Esophagus squamous epithelium (tissue), 5 donors: ENCODE results near the gene B4GAT1. TPM values are rescaled to one million over a fixed set of nuclear protein-coding genes. Genes with fewer than 3 reads are reported as not detected.
A peak's percentile ranks its signal among the peaks of the same experiment; 100 is the strongest.

Experiments
- DNase-seq: peaks from one replicate; lab custom pipeline; 2025; lab: John Stamatoyannopoulos, UW
- H3K27ac ChIP-seq, 4 donors: fragments of 200-600 bp; sonication (generic); one replicate each; pipeline ENCODE4 v1.5.1; 2016 to 2019; ENCODE audit warnings: mild to moderate bottlenecking in 1 of 4
- H3K27me3 ChIP-seq, 4 donors: fragments of 200-600 bp; sonication (generic); 1 replicate in 3 of 4; 2 replicates in 1 of 4; pipeline versions ENCODE4 v1.5.1 to v1.6.0; 2017 to 2021; ENCODE audit warnings: antibody characterized with exemption in 1 of 4
- H3K36me3 ChIP-seq, 3 donors: fragments of 200-600 bp; sonication (generic); one replicate each; pipeline ENCODE4 v1.5.1; 2016 to 2019
- H3K4me1 ChIP-seq, 3 donors: fragments of 200-600 bp; sonication (generic); one replicate each; pipeline ENCODE4 v1.5.1; 2017 to 2019
- H3K4me3 ChIP-seq, 4 donors: fragments of 200-600 bp; sonication (generic); 1 replicate in 3 of 4; 2 replicates in 1 of 4; pipeline ENCODE4 v1.5.1; 2016 to 2019; ENCODE audit warnings: mild to moderate bottlenecking in 2 of 4, moderate library complexity in 1 of 4
- H3K9me3 ChIP-seq, 3 donors: fragments of 200-600 bp; sonication (generic); one replicate each; pipeline ENCODE4 v1.5.1; 2016 to 2019
- POLR2A ChIP-seq, 4 donors: fragments of 450-650 bp; IDR thresholded peaks; one replicate each; pipeline ENCODE4 v1.6.1; 2017; ENCODE audit warnings: antibody characterized with exemption in 4 of 4, mild to moderate bottlenecking in 4 of 4, moderate library complexity in 3 of 4
- WGBS, 2 donors: methylation state at CpG; one replicate each; pipeline ENCODE4 v1.1.5; 2018; 5-methylcytosine and 5-hydroxymethylcytosine counted together
- intact Hi-C: fragments of 100-400 bp; cut with DNase I; formaldehyde crosslinking; loops from one replicate; pipeline ENCODE4 v1.15.0; 2022
- total RNA-seq, 4 donors: library from RNA; depleted of rRNA; stranded (reverse); fragments of >200 nt; gene quantifications; one replicate each; pipeline ENCODE4 v1.1.0, GENCODE V29; 2016
- TF ChIP-seq, protein P1 (sequence below), 6 experiments: fragments of 450-650 bp in 4 of 6; fragments of 200-600 bp in 2 of 6; sonication (generic) in 2 of 6; IDR thresholded peaks; one replicate each; pipeline ENCODE4 v1.5.1; 2016 to 2019; ENCODE audit warnings: antibody characterized with exemption in 6 of 6, mild to moderate bottlenecking in 4 of 6, moderate library complexity in 4 of 6
- donor health status: DM: yes; HTN: yes; CAD: no.

B4GAT1 gene
- total RNA-seq, 4 donors from 2014 or later: 6.8 to 24.0 (median 11.3) TPM

DNA sequence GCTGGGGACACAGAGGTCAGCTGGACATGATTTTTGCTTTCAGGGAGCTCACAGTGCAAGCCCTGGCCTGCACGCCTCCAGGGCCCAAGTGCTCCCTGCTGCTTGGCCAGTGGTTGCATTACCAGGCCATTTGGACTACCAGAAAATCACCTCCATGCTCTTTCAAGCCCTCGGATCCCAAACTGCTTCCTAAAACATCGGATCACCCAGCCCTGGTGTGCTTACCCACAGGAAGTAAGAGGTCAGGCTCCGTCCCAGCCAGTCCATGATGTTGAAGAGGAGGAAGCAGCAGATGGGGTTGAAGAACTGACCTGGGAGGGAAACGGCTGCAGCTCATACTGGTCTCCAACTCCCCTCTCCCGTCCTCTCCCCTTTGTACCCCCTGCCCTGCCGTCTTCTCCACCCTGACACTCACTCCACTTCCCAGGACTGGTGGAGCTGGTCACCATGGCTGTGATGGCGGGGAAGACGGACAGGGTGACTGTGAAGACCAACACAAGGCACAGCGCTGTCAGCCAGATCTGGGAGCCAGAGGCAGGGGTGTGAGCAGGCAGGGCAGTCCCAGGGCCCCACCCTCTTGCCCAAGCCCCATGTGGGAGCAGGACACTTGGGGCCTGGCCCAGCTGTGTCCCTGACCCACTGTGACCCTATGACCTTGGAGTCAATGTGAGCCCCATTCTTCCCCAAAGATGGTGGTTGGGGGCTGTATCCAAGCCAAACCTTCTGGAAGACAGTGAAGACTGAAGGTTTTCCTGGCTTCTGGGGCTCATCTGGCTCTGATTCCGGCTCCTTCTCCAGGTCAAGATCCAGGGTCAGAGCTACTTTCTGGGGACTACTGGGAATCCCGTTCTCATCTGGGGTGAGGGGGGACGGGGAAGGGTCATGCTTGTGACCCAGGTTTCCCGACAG lies 18.5 kb upstream of the B4GAT1 start:
- DNase-seq: no peak
- H3K27me3 ChIP-seq: no peaks in the 10 kb centered on the region
- H3K27ac ChIP-seq: no peak overlapping the region
- TF ChIP-seq POLR2A (IDR thresholded peaks at IDR 0.05): no peak
- TF ChIP-seq, protein P1, sequence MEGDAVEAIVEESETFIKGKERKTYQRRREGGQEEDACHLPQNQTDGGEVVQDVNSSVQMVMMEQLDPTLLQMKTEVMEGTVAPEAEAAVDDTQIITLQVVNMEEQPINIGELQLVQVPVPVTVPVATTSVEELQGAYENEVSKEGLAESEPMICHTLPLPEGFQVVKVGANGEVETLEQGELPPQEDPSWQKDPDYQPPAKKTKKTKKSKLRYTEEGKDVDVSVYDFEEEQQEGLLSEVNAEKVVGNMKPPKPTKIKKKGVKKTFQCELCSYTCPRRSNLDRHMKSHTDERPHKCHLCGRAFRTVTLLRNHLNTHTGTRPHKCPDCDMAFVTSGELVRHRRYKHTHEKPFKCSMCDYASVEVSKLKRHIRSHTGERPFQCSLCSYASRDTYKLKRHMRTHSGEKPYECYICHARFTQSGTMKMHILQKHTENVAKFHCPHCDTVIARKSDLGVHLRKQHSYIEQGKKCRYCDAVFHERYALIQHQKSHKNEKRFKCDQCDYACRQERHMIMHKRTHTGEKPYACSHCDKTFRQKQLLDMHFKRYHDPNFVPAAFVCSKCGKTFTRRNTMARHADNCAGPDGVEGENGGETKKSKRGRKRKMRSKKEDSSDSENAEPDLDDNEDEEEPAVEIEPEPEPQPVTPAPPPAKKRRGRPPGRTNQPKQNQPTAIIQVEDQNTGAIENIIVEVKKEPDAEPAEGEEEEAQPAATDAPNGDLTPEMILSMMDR (IDR thresholded peaks at IDR 0.05): no peak
- peaks cover 0 to 19% (median 3%) of the 10 kb centered on the region in 3 donors for H3K4me1 ChIP-seq
- peaks cover 0 to 9% (median 0%) of the 10 kb centered on the region in 3 donors for H3K36me3 ChIP-seq
- no peaks in the 10 kb centered on the region for H3K9me3 ChIP-seq
- no peak overlapping the region for H3K4me3 ChIP-seq
- 49 to 51% methylated on average over 3 to 5 of the region's 14 CpGs for WGBS, 2 donors
- intact Hi-C loops: no loop called here

DNA sequence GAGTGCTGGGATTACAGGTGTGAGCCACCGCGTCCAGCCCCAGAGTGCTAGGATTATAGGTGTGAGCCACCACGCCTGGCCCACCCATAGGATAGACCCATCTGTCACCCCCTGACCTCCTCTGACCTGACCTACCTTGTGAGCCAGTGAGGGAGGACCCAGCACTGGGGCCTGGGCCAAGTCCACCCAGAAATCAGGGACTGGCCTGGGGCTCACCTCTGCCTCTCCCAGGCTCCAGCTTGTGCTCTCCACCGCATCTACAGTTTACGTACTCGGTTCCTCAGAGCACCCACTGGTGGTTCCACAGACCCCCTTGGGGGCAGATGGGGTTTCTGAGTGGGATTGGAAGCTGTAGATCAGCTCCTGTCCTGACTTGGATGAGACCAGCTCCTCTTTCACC lies 17.7 kb upstream of the B4GAT1 start:
- H3K4me1 ChIP-seq: peaks cover 0 to 11% (median 0%) of the 10 kb centered on the region in 3 donors
- H3K36me3 ChIP-seq: peaks cover 0 to 9% (median 0%) of the 10 kb centered on the region in 3 donors
- H3K27me3 ChIP-seq: no peaks in the 10 kb centered on the region
- no peak overlapping the region for H3K4me3 ChIP-seq
- intact Hi-C loops: no loop called here
- 100% methylated on average over 3 to 4 of the region's 6 CpGs for WGBS, 2 donors
- TF ChIP-seq POLR2A (IDR thresholded peaks at IDR 0.05): no peak
- TF ChIP-seq, protein P1 (IDR thresholded peaks at IDR 0.05): no peak
- DNase-seq: no peak
- no peaks in the 10 kb centered on the region for H3K9me3 ChIP-seq
- no peak overlapping the region for H3K27ac ChIP-seq

DNA sequence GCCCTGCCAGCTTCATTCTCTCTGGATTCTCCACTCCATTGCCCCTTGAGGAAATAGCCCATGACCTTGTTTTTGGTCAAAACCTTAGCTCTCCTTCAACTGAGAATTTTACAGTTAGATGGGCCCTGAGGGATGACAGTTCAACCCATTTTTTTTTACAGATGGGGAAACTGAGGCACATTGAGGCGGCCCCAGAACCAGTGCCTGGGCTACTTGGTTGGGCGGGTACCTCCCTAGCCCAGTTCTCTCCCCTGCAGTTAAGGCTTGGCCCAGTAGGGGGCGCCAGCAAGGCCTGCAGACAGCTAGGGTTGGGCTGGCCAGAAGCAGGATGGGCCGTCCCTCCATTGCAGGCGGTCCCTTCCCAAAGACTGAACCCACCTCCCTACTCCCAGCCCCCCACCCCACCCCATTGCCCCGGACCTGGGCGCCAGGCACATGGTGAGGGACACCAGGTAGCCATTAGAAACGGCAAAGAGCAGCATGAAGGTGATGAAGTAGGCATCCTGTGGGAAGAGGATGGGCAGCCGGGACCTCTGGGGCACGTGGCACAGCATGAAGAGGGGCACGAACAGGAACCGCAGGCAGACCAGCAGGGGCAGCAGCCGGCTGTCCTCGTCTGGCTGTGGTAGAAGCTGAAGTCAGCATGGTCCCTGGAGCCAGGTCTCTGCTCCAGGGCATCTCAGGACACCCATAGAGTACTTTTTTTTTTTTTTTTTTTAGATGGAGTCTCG lies 16.5 kb upstream of the B4GAT1 start:
- Histone ChIP-seq H3K27me3 (no peaks in the 10 kb centered on the region), H3K9me3 (no peaks in the 10 kb centered on the region), H3K27ac (no peak overlapping the region), H3K4me1 (no peaks in the 10 kb centered on the region), H3K4me3 (no peak overlapping the region), H3K36me3 (peaks cover 0 to 7% (median 0%) of the 10 kb centered on the region in 3 donors)
- no peak for DNase-seq
- TF ChIP-seq, protein P1 (IDR thresholded peaks at IDR 0.05): peak in 5 of 6 experiments; percentile 27 to 58 (median 41)
- TF ChIP-seq POLR2A (IDR thresholded peaks at IDR 0.05): no peak
- intact Hi-C loops: no loop called here
- 79 to 82% methylated on average over 6 to 9 of the region's 15 CpGs for WGBS, 2 donors

DNA sequence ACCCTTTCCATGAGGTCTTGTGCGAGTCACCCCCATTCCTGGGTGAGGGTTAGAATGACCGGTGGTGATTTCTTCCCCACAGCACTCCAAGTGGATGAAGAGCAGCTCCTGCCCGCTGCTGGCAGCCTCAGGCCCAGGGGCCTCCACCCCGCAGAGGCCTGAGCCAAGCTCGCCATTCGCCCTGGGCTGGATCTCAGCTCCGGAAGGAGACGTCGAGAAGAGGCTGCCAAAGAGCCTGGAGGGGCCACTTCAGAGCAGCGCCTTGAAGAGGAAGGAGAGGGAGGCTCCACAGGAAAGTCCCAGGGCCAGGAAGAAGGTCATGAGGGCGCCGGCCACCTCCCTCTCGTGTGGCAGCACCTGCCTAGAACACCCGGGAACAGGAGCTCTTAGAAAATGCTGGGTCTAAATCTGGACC lies 15.8 kb upstream of the B4GAT1 start:
- intact Hi-C loops: no loop called here
- no peak overlapping the region for H3K4me3 ChIP-seq
- no peak overlapping the region for H3K27ac ChIP-seq
- WGBS, 2 donors: 68 to 72% methylated on average over 5 to 12 of the region's 14 CpGs
- DNase-seq: no peak
- no peaks in the 10 kb centered on the region for H3K4me1 ChIP-seq
- no peak for TF ChIP-seq POLR2A (IDR thresholded peaks at IDR 0.05)
- TF ChIP-seq, protein P1 (IDR thresholded peaks at IDR 0.05): no peak
- H3K9me3 ChIP-seq: no peaks in the 10 kb centered on the region
- H3K36me3 ChIP-seq: no peaks in the 10 kb centered on the region
- H3K27me3 ChIP-seq: no peaks in the 10 kb centered on the region
